Measurements from ENCODE around the gene KCNMA1. TPM values are rescaled to one million over a fixed set of nuclear protein-coding genes. Genes with fewer than 3 reads are reported as not detected.

Gene KCNMA1
- total and polyA plus RNA-seq, 10 of the 15 experiments (the other 5 are each of a cell fraction or from before 2014, with no cell fraction given) = 8.5 to 77.0 (median 21.3) TPM

DNA sequence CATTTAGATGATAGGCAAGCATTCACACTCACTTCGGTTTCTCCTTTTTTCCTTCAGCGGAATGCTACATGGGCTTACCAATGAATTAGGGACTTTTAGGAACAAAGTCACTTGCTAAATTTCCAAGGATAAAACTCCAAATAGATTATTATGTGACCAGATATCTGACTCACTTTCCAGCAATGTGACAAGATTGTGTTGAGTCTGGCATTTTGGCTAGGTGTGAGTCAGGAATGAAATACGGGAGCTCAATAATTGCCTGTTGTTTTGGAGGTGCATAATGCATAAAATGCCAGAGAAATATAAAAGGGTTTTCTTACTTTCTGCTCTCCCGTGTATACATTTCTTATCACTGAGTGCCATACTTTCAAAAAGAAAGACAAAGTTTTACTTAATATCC, 721.1 kb downstream of the KCNMA1 start:
- CTCF ChIA-PET = interaction anchor here (0.6 kb wide), 1 partner anchor 9 kb away, joined by 4 read pairs; no protein-coding TSS in a partner anchor
- H3K27ac ChIP-seq (ENCODE audit: control insufficient read depth, insufficient read depth) = no peak overlapping the region
- H4K20me1 ChIP-seq (ENCODE audit: control insufficient read depth, insufficient read depth) = no peaks in the 10 kb centered on the region
- no peak overlapping the region for H3K4me2 ChIP-seq (ENCODE audit: control insufficient read depth, insufficient read depth)
- DNase-seq (ENCODE audit: low read depth, low spot score) (no peak), ATAC-seq (no peak), FAIRE-seq (no peak)
- no peaks in the 10 kb centered on the region for H3K36me3 ChIP-seq (ENCODE audit: control insufficient read depth in 2 of 2, insufficient read depth in 2 of 2, low read length in 1 of 2)
- in situ Hi-C loops (cut with MboI) = no loop called here
- POLR2A ChIA-PET = no interaction called here
- no peaks in the 10 kb centered on the region for H3K27me3 ChIP-seq (replicated peaks in 1 of 2; ENCODE audit: control insufficient read depth in 2 of 2, insufficient read depth in 2 of 2, low read length in 1 of 2)
- SMC1A ChIA-PET (ENCODE audit: uncharacterized antibody, unreplicated experiment) = no interaction called here
- intact Hi-C loops (cut with micrococcal nuclease; ENCODE audit: unreplicated experiment) = no loop called here
- no peaks in the 10 kb centered on the region for H3K9me3 ChIP-seq (replicated peaks; ENCODE audit: control insufficient read depth, insufficient read depth, low read length)
- no peak overlapping the region for H2AFZ ChIP-seq (ENCODE audit: control insufficient read depth, low read depth, low read length)
- H3K4me1 ChIP-seq (ENCODE audit: control insufficient read depth, insufficient read depth, low read length) = no peaks in the 10 kb centered on the region
- WGBS (ENCODE audit: insufficient coverage, insufficient replicate concordance, low lambda C conversion rate, missing lambda C conversion rate) = 45% methylated on average over 4 of the region's 4 CpGs
- RAD21 ChIA-PET (ENCODE audit: unreplicated experiment) = no interaction called here
- H3K4me3 ChIP-seq = no peak overlapping the region
- no peak overlapping the region for H3K9ac ChIP-seq (ENCODE audit: control insufficient read depth, insufficient read depth, low read length)
- no peaks in the 10 kb centered on the region for H3K79me2 ChIP-seq (ENCODE audit: control insufficient read depth, insufficient read depth, low read length)
- BruUV-seq (replicated peaks) = no TSS peak
- TF ChIP-seq DPF2 (IDR thresholded peaks at IDR 0.05) (no peak), CHD2 (IDR thresholded peaks at IDR 0.05; ENCODE audit: borderline replicate concordance, low read depth, low read length) (no peak), RUNX3 (IDR thresholded peaks at IDR 0.05; ENCODE audit: low read length) (no peak), RB1 (IDR thresholded peaks at IDR 0.05; ENCODE audit: borderline replicate concordance) (no peak), MEF2B (IDR thresholded peaks at IDR 0.05; ENCODE audit: partially characterized antibody, poor library complexity, severe bottlenecking) (no peak), TCF7 (IDR thresholded peaks at IDR 0.05; ENCODE audit: borderline replicate concordance) (no peak)
- TF ChIP-seq, protein P1, sequence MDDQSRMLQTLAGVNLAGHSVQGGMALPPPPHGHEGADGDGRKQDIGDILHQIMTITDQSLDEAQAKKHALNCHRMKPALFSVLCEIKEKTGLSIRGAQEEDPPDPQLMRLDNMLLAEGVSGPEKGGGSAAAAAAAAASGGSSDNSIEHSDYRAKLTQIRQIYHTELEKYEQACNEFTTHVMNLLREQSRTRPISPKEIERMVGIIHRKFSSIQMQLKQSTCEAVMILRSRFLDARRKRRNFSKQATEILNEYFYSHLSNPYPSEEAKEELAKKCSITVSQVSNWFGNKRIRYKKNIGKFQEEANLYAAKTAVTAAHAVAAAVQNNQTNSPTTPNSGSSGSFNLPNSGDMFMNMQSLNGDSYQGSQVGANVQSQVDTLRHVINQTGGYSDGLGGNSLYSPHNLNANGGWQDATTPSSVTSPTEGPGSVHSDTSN (IDR thresholded peaks at IDR 0.05; ENCODE audit: insufficient replicate concordance, low read depth, low read length) = no peak
- TF ChIP-seq, protein P2, sequence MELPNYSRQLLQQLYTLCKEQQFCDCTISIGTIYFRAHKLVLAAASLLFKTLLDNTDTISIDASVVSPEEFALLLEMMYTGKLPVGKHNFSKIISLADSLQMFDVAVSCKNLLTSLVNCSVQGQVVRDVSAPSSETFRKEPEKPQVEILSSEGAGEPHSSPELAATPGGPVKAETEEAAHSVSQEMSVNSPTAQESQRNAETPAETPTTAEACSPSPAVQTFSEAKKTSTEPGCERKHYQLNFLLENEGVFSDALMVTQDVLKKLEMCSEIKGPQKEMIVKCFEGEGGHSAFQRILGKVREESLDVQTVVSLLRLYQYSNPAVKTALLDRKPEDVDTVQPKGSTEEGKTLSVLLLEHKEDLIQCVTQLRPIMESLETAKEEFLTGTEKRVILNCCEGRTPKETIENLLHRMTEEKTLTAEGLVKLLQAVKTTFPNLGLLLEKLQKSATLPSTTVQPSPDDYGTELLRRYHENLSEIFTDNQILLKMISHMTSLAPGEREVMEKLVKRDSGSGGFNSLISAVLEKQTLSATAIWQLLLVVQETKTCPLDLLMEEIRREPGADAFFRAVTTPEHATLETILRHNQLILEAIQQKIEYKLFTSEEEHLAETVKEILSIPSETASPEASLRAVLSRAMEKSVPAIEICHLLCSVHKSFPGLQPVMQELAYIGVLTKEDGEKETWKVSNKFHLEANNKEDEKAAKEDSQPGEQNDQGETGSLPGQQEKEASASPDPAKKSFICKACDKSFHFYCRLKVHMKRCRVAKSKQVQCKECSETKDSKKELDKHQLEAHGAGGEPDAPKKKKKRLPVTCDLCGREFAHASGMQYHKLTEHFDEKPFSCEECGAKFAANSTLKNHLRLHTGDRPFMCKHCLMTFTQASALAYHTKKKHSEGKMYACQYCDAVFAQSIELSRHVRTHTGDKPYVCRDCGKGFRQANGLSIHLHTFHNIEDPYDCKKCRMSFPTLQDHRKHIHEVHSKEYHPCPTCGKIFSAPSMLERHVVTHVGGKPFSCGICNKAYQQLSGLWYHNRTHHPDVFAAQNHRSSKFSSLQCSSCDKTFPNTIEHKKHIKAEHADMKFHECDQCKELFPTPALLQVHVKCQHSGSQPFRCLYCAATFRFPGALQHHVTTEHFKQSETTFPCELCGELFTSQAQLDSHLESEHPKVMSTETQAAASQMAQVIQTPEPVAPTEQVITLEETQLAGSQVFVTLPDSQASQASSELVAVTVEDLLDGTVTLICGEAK (IDR thresholded peaks at IDR 0.05; ENCODE audit: borderline replicate concordance) = no peak
- TF ChIP-seq, protein P3, sequence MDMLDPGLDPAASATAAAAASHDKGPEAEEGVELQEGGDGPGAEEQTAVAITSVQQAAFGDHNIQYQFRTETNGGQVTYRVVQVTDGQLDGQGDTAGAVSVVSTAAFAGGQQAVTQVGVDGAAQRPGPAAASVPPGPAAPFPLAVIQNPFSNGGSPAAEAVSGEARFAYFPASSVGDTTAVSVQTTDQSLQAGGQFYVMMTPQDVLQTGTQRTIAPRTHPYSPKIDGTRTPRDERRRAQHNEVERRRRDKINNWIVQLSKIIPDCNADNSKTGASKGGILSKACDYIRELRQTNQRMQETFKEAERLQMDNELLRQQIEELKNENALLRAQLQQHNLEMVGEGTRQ (IDR thresholded peaks at IDR 0.05; ENCODE audit: borderline replicate concordance, low read depth, low read length) = no peak
- TF ChIP-seq, protein P4, sequence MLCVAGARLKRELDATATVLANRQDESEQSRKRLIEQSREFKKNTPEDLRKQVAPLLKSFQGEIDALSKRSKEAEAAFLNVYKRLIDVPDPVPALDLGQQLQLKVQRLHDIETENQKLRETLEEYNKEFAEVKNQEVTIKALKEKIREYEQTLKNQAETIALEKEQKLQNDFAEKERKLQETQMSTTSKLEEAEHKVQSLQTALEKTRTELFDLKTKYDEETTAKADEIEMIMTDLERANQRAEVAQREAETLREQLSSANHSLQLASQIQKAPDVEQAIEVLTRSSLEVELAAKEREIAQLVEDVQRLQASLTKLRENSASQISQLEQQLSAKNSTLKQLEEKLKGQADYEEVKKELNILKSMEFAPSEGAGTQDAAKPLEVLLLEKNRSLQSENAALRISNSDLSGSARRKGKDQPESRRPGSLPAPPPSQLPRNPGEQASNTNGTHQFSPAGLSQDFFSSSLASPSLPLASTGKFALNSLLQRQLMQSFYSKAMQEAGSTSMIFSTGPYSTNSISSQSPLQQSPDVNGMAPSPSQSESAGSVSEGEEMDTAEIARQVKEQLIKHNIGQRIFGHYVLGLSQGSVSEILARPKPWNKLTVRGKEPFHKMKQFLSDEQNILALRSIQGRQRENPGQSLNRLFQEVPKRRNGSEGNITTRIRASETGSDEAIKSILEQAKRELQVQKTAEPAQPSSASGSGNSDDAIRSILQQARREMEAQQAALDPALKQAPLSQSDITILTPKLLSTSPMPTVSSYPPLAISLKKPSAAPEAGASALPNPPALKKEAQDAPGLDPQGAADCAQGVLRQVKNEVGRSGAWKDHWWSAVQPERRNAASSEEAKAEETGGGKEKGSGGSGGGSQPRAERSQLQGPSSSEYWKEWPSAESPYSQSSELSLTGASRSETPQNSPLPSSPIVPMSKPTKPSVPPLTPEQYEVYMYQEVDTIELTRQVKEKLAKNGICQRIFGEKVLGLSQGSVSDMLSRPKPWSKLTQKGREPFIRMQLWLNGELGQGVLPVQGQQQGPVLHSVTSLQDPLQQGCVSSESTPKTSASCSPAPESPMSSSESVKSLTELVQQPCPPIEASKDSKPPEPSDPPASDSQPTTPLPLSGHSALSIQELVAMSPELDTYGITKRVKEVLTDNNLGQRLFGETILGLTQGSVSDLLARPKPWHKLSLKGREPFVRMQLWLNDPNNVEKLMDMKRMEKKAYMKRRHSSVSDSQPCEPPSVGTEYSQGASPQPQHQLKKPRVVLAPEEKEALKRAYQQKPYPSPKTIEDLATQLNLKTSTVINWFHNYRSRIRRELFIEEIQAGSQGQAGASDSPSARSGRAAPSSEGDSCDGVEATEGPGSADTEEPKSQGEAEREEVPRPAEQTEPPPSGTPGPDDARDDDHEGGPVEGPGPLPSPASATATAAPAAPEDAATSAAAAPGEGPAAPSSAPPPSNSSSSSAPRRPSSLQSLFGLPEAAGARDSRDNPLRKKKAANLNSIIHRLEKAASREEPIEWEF (IDR thresholded peaks at IDR 0.05; ENCODE audit: insufficient replicate concordance, low read depth, low read length) = no peak
- TF ChIP-seq, protein P5, sequence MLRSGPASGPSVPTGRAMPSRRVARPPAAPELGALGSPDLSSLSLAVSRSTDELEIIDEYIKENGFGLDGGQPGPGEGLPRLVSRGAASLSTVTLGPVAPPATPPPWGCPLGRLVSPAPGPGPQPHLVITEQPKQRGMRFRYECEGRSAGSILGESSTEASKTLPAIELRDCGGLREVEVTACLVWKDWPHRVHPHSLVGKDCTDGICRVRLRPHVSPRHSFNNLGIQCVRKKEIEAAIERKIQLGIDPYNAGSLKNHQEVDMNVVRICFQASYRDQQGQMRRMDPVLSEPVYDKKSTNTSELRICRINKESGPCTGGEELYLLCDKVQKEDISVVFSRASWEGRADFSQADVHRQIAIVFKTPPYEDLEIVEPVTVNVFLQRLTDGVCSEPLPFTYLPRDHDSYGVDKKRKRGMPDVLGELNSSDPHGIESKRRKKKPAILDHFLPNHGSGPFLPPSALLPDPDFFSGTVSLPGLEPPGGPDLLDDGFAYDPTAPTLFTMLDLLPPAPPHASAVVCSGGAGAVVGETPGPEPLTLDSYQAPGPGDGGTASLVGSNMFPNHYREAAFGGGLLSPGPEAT (IDR thresholded peaks at IDR 0.05; ENCODE audit: low read depth) = no peak
